SK-N-SH (cell line): ENCODE measurements around the gene PSMC3. TPM values are rescaled to one million over a fixed set of nuclear protein-coding genes. Genes with fewer than 3 reads are reported as not detected.
A peak's percentile ranks its signal among the peaks of the same experiment; 100 is the strongest.

ENCODE experiments used
- CTCF ChIA-PET: fragments of 300-600, 350-600 bp; formaldehyde crosslinking; extraction: SDS; loops from one replicate; lab custom pipeline; 2021; lab: Yijun Ruan, JAX
- POLR2A ChIA-PET: fragments of 350-600 bp; sonication (Branson Sonifier 250); formaldehyde crosslinking; extraction: SDS; loops from one replicate; lab custom pipeline; 2020; ENCODE audit warnings: antibody characterized with exemption, inconsistent platforms; lab: Yijun Ruan, JAX
- DNase-seq: peaks from one replicate; pipeline ENCODE4 v3.0.0; 2012
- H2AFZ ChIP-seq: fragments of 200-600 bp; sonication (generic); 2 replicates; pipeline ENCODE4 v1.8.1; 2016; ENCODE audit warnings: antibody characterized with exemption, mild to moderate bottlenecking, low read depth
- H3F3A ChIP-seq: fragments of 200-600 bp; sonication (generic); replicated peaks from 2 replicates; pipeline ENCODE3; 2016; ENCODE audit warnings: antibody characterized with exemption, mild to moderate bottlenecking; ENCODE audit not compliant: insufficient read depth
- H3K27ac ChIP-seq, 2 experiments: fragments of 200-500 bp in 1 of 2; fragments of 200-600 bp in 1 of 2; sonication (Bioruptor generic) in 1 of 2; sonication (generic), shearing (Covaris generic) in 1 of 2; 2 replicates each; pipeline versions ENCODE4 v1.5.1 to v1.6.1; 2014 to 2016; ENCODE audit warnings: low read depth in 2 of 2, inconsistent platforms in 1 of 2, low read length in 1 of 2, mild to moderate bottlenecking in 1 of 2, mixed read lengths in 1 of 2
- H3K27me3 ChIP-seq: fragments of 200-600 bp; sonication (generic), shearing (Covaris generic); 2 replicates; pipeline ENCODE4 v1.6.1; 2016; ENCODE audit warnings: mixed run types; ENCODE audit not compliant: insufficient read depth
- H3K36me3 ChIP-seq, 2 experiments: fragments of 200-500 bp in 1 of 2; fragments of 200-600 bp in 1 of 2; sonication (Bioruptor generic) in 1 of 2; sonication (generic) in 1 of 2; replicated peaks in 1 of 2; 2 replicates each; pipeline versions ENCODE3 to v1.5.1; 2014 to 2016; ENCODE audit warnings: low read length in 1 of 2, mild to moderate bottlenecking in 1 of 2; ENCODE audit not compliant: insufficient read depth in 2 of 2, control insufficient read depth in 1 of 2
- H3K4me1 ChIP-seq, 2 experiments: fragments of 200-500 bp in 1 of 2; fragments of 200-600 bp in 1 of 2; sonication (Bioruptor generic) in 1 of 2; sonication (generic), shearing (Covaris generic) in 1 of 2; 2 replicates each; pipeline versions ENCODE4 v1.5.1 to v1.6.1; 2014 to 2016; ENCODE audit warnings: low read depth in 1 of 2, low read length in 1 of 2, mixed run types in 1 of 2; ENCODE audit not compliant: insufficient read depth in 2 of 2, control insufficient read depth in 1 of 2
- H3K4me2 ChIP-seq: fragments of 200-600 bp; sonication (generic), shearing (Covaris generic); 2 replicates; pipeline ENCODE4 v1.6.1; 2017; ENCODE audit warnings: mixed run types
- H3K4me3 ChIP-seq, 2 experiments: fragments of 200-500 bp in 1 of 2; fragments of 200-600 bp in 1 of 2; sonication (Bioruptor generic) in 1 of 2; sonication (generic), shearing (Covaris generic) in 1 of 2; 2 replicates each; pipeline versions ENCODE4 v1.5.1 to v1.8.1; 2014 to 2016; ENCODE audit warnings: low read depth in 2 of 2, inconsistent platforms in 1 of 2, low read length in 1 of 2, mild to moderate bottlenecking in 1 of 2, mixed read lengths in 1 of 2, moderate library complexity in 1 of 2
- H3K79me2 ChIP-seq: fragments of 200-600 bp; sonication (generic); 2 replicates; pipeline ENCODE4 v1.8.1; 2017; ENCODE audit warnings: mild to moderate bottlenecking; ENCODE audit not compliant: insufficient read depth
- H3K9ac ChIP-seq: fragments of 200-600 bp; sonication (generic); 2 replicates; pipeline ENCODE4 v1.6.1; 2017; ENCODE audit warnings: mixed run types
- H3K9me2 ChIP-seq: fragments of 200-600 bp; sonication (generic); 2 replicates; pipeline ENCODE4 v1.6.1; 2017; ENCODE audit warnings: mixed run types
- H3K9me3 ChIP-seq: fragments of 200-600 bp; sonication (generic); 2 replicates; pipeline ENCODE4 v1.6.1; 2017; ENCODE audit warnings: mixed run types, mild to moderate bottlenecking, moderate library complexity
- H4K20me1 ChIP-seq: fragments of 200-600 bp; sonication (generic); 2 replicates; pipeline ENCODE4 v1.6.1; 2017; ENCODE audit warnings: mild to moderate bottlenecking, mixed run types; ENCODE audit not compliant: insufficient read depth
- CHD2 ChIP-seq: fragments of 150-350 bp; IDR thresholded peaks from 2 replicates; pipeline ENCODE4 v1.6.1; 2018; ENCODE audit warnings: low read length; ENCODE audit not compliant: partially characterized antibody
- CTCF ChIP-seq: fragments of 200-600 bp; sonication (generic); IDR thresholded peaks from 2 replicates; pipeline ENCODE4 v1.6.1; 2017; ENCODE audit warnings: antibody characterized with exemption, mild to moderate bottlenecking, moderate library complexity
- ELF1 ChIP-seq: IDR thresholded peaks from 2 replicates; pipeline ENCODE4 v1.4.0; 2012
- FOSL2 ChIP-seq: IDR thresholded peaks from 2 replicates; pipeline ENCODE4 v1.4.0; 2012; ENCODE audit warnings: low read depth, mild to moderate bottlenecking, moderate library complexity, borderline replicate concordance
- IRF3 ChIP-seq: fragments of 150-350 bp; IDR thresholded peaks from 2 replicates; pipeline ENCODE4 v1.6.1; 2016; ENCODE audit warnings: mild to moderate bottlenecking, low read depth, low read length
- JUND ChIP-seq: IDR thresholded peaks from 2 replicates; pipeline ENCODE4 v1.4.0; 2012
- MEF2A ChIP-seq: IDR thresholded peaks from 2 replicates; pipeline ENCODE4 v1.4.0; 2012; ENCODE audit warnings: low read depth, borderline replicate concordance
- MXI1 ChIP-seq: IDR thresholded peaks from 2 replicates; pipeline ENCODE4 v1.6.1; 2012; ENCODE audit warnings: mild to moderate bottlenecking, low read depth, low read length, improper control_type of control experiment
- NFIC ChIP-seq: IDR thresholded peaks from 2 replicates; pipeline ENCODE4 v1.4.0; 2012; ENCODE audit warnings: borderline replicate concordance
- NRF1 ChIP-seq: IDR thresholded peaks from 2 replicates; pipeline ENCODE4 v1.6.1; 2012; ENCODE audit warnings: low read depth, mild to moderate bottlenecking, low read length
- RCOR1 ChIP-seq: fragments of 150-350 bp; IDR thresholded peaks from 2 replicates; pipeline ENCODE4 v1.6.1; 2017; ENCODE audit warnings: antibody characterized with exemption, low read length
- REST ChIP-seq: IDR thresholded peaks from 2 replicates; pipeline ENCODE4 v1.6.1; 2012; ENCODE audit warnings: mild to moderate bottlenecking, low read depth, low read length, moderate library complexity
- RFX5 ChIP-seq: IDR thresholded peaks from 2 replicates; pipeline ENCODE4 v1.6.1; 2012; ENCODE audit warnings: mild to moderate bottlenecking, improper control_type of control experiment, low read length
- RXRA ChIP-seq: IDR thresholded peaks from 2 replicates; pipeline ENCODE4 v1.4.0; 2012; ENCODE audit warnings: low read depth, mild to moderate bottlenecking, borderline replicate concordance
- TAF1 ChIP-seq: IDR thresholded peaks from 2 replicates; pipeline ENCODE4 v1.6.1; 2012; ENCODE audit warnings: low read depth, mild to moderate bottlenecking, low read length, moderate library complexity, borderline replicate concordance
- TCF12 ChIP-seq: IDR thresholded peaks from 2 replicates; pipeline ENCODE4 v1.4.0; 2012
- TEAD4 ChIP-seq: IDR thresholded peaks from 2 replicates; pipeline ENCODE4 v1.4.0; 2012; ENCODE audit warnings: mild to moderate bottlenecking, borderline replicate concordance; ENCODE audit not compliant: insufficient read depth
- USF1 ChIP-seq: IDR thresholded peaks from 2 replicates; pipeline ENCODE4 v1.4.0; 2012; ENCODE audit warnings: low read depth, borderline replicate concordance
- WGBS: methylation state at CpG from one replicate; pipeline ENCODE4 v1.1.6; 2017; ENCODE audit warnings: low lambda C conversion rate; 5-methylcytosine and 5-hydroxymethylcytosine counted together
- polyA plus RNA-seq, 3 experiments: library from polyadenylated mRNA; depleted of rRNA; stranded (reverse); fragments of >200 nt; gene quantifications; 2 replicates each; pipeline ENCODE4 v1.2.3, GENCODE V29; 2012

The PSMC3 gene
- polyA plus RNA-seq, 1 of the 3 experiments (the other 2 are of a cell fraction): 184 TPM

GRCh38 chr11:47430524-47430923 lies 4.3 kb upstream of the PSMC3 start:
- Histone ChIP-seq H3K9me3 (no peaks in the 10 kb centered on the region), H3F3A (peaks cover 15% of the 10 kb centered on the region), H3K4me3 (no peak overlapping the region), H2AFZ (no peak overlapping the region), H3K36me3 (no peaks in the 10 kb centered on the region), H3K4me1 (peaks cover 0 to under 1% of the 10 kb centered on the region in 2 experiments; a peak in 1 of 4 replicates)
- ChIA-PET POLR2A (no interaction called here), CTCF (no interaction called here)
- DNase-seq: no peak
- TF ChIP-seq USF1: no peak
- no peak for TF ChIP-seq MXI1
- TF ChIP-seq TEAD4: no peak
- no peak for TF ChIP-seq CHD2
- TF ChIP-seq JUND: no peak
- no peak for TF ChIP-seq RFX5
- TF ChIP-seq MEF2A: no peak
- TF ChIP-seq TCF12: no peak
- TF ChIP-seq, all 33 proteins: peak for 0
- Histone ChIP-seq H3K27me3 (no peaks in the 10 kb centered on the region), H4K20me1 (no peaks in the 10 kb centered on the region), H3K9ac (no peak overlapping the region), H3K4me2 (no peak overlapping the region), H3K79me2 (peaks cover 6% of the 10 kb centered on the region), H3K27ac (no peak overlapping the region), H3K9me2 (no peaks in the 10 kb centered on the region)
- WGBS: 82% methylated on average over 5 of the region's 5 CpGs

- H3K9me2 ChIP-seq: no peaks in the 10 kb centered on the region
- H3K27me3 ChIP-seq: no peaks in the 10 kb centered on the region
- H3F3A ChIP-seq: peaks cover 7% of the 10 kb centered on the region
- H3K79me2 ChIP-seq: peaks cover 38% of the 10 kb centered on the region
- peak overlapping the region; percentile 98 for H3K4me2 ChIP-seq
- no peaks in the 10 kb centered on the region for H3K9me3 ChIP-seq
- DNase-seq: no peak
- WGBS: under 1% methylated on average over 14 of the region's 14 CpGs
- peak overlapping the region in 1 of 2 experiments; percentile 82; a peak in 3 of 4 replicates for H3K27ac ChIP-seq
- H3K9ac ChIP-seq: peak overlapping the region; percentile 96
- peaks cover 20 to 26% of the 10 kb centered on the region in 2 experiments for H3K36me3 ChIP-seq
- TF ChIP-seq TAF1: no peak
- no peak for TF ChIP-seq NRF1
- TF ChIP-seq CTCF: no peak
- no peak for TF ChIP-seq REST
- TF ChIP-seq RXRA: no peak
- no peak for TF ChIP-seq MXI1
- TF ChIP-seq RCOR1: no peak
- no peak for TF ChIP-seq ELF1
- TF ChIP-seq USF1: no peak
- TF ChIP-seq IRF3: no peak
- no peak for TF ChIP-seq NFIC
- no peak for TF ChIP-seq MEF2A
- TF ChIP-seq FOSL2: no peak
- no peak for TF ChIP-seq JUND
- TF ChIP-seq CHD2: no peak
- TF ChIP-seq, all 33 proteins: peak for 0
- Histone ChIP-seq H3K4me3 (peak overlapping the region; percentile 64 to 85), H3K4me1 (peaks cover 9 to 10% of the 10 kb centered on the region in 2 experiments; a peak in 3 of 4 replicates), H2AFZ (0 out of 2 replicates have a peak overlapping the region, but pooled peaks have one; percentile 58), H4K20me1 (no peaks in the 10 kb centered on the region)
- POLR2A ChIA-PET: interaction anchor here (0.7 to 2.3 kb wide), 3 partner anchors 8 to 1128 kb away, joined by 3 to 8 read pairs (median 4); no protein-coding TSS in a partner anchor
- CTCF ChIA-PET: interaction anchor here (1.5 to 6.7 kb wide), 2 partner anchors 9 to 14 kb away, joined by 6 to 47 read pairs; no protein-coding TSS in a partner anchor
These were observed 628 bp downstream of the PSMC3 start for GRCh38 chr11:47425611-47426010.
